ENCODE measurements around the gene SP5. TPM values are rescaled to one million over a fixed set of nuclear protein-coding genes. Genes with fewer than 3 reads are reported as not detected.

The SP5 gene
- total RNA-seq, 2 donors from 2014 or later = 0.78 TPM; not detected in 1

GRCh38 chr2:170689481-170689880 is 25.7 kb upstream of the SP5 start:
- Histone ChIP-seq H3K9me3 (no peaks in the 10 kb centered on the region), H3K36me3 (replicated peaks in 1 of 2; ENCODE audit: insufficient read depth in 1 of 2, low read depth in 2 of 2) (no peaks in the 10 kb centered on the region), H3K27me3 (no peaks in the 10 kb centered on the region), H3K4me1 (no peaks in the 10 kb centered on the region), H3K4me3 (no peak overlapping the region), H3K27ac (no peak overlapping the region)
- ATAC-seq (no peak), DNase-seq (no peak)
- WGBS, 2 donors = 82 to 87% methylated on average over 5 of the region's 5 CpGs
- TF ChIP-seq, protein P1, sequence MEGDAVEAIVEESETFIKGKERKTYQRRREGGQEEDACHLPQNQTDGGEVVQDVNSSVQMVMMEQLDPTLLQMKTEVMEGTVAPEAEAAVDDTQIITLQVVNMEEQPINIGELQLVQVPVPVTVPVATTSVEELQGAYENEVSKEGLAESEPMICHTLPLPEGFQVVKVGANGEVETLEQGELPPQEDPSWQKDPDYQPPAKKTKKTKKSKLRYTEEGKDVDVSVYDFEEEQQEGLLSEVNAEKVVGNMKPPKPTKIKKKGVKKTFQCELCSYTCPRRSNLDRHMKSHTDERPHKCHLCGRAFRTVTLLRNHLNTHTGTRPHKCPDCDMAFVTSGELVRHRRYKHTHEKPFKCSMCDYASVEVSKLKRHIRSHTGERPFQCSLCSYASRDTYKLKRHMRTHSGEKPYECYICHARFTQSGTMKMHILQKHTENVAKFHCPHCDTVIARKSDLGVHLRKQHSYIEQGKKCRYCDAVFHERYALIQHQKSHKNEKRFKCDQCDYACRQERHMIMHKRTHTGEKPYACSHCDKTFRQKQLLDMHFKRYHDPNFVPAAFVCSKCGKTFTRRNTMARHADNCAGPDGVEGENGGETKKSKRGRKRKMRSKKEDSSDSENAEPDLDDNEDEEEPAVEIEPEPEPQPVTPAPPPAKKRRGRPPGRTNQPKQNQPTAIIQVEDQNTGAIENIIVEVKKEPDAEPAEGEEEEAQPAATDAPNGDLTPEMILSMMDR (IDR thresholded peaks at IDR 0.05) = no peak
- TF ChIP-seq POLR2A (IDR thresholded peaks at IDR 0.05) = no peak
- intact Hi-C loops (cut with DNase I) = no loop called here

DNA sequence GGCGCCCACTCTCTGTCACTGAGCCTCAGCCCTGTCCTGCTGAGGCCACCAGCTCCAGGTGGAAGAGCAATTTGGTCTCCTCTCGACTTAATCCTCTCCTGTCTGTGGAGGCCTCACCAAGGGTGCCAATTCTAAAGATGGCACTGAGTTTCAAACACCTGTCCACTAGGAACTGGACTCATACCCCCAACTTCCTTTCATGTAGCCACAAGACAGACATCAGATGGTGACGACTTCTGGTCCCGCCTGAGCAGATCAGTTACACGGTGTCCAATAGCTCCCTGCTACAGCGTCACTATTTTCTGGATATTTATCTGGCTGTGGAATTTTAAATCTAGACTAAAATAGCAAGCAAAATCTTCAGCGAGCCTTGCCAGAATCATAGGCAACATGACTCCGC is 24.5 kb upstream of the SP5 start:
- Histone ChIP-seq H3K27me3 (no peaks in the 10 kb centered on the region), H3K4me3 (no peak overlapping the region), H3K36me3 (replicated peaks in 1 of 2; ENCODE audit: insufficient read depth in 1 of 2, low read depth in 2 of 2) (no peaks in the 10 kb centered on the region), H3K27ac (no peak overlapping the region), H3K4me1 (no peaks in the 10 kb centered on the region), H3K9me3 (no peaks in the 10 kb centered on the region)
- intact Hi-C loops (cut with DNase I) = no loop called here
- no peak for TF ChIP-seq POLR2A (IDR thresholded peaks at IDR 0.05)
- TF ChIP-seq, protein P1 (IDR thresholded peaks at IDR 0.05) = no peak
- DNase-seq (no peak), ATAC-seq (no peak)
- 86 to 88% methylated on average over 8 of the region's 8 CpGs for WGBS, 2 donors

DNA sequence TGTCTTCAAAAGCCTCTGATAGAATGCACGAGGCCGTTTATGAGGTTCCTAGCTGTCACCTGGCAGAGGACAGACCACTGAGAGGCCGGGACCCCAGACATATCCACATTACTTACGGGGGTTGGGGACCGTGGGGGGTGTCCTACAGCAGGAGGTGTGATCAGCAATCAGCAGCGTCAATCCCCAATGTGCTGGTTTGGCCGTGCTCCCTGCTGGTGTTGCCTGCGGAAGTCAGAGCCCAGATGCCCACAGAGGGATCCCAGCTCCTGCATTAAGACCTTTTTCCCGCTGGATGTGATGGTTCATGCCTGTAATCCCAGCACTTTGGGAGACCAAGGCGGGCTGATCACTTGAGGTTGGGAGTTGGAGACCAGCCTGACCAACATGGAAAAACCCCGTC is 20.8 kb upstream of the SP5 start:
- intact Hi-C loops (cut with DNase I) = no loop called here
- peaks cover 4% of the 10 kb centered on the region for H3K4me1 ChIP-seq
- no peak overlapping the region for H3K27ac ChIP-seq
- 79 to 84% methylated on average over 9 to 11 of the region's 11 CpGs for WGBS, 2 donors
- no peak overlapping the region for H3K4me3 ChIP-seq
- H3K36me3 ChIP-seq (replicated peaks in 1 of 2; ENCODE audit: insufficient read depth in 1 of 2, low read depth in 2 of 2) = no peaks in the 10 kb centered on the region
- H3K9me3 ChIP-seq = no peaks in the 10 kb centered on the region
- ATAC-seq = no peak
- DNase-seq = no peak
- no peak for TF ChIP-seq POLR2A (IDR thresholded peaks at IDR 0.05)
- TF ChIP-seq, protein P1 (IDR thresholded peaks at IDR 0.05) = no peak
- H3K27me3 ChIP-seq = no peaks in the 10 kb centered on the region

- Histone ChIP-seq H3K4me3 (no peak overlapping the region), H3K9me3 (no peaks in the 10 kb centered on the region), H3K36me3 (replicated peaks in 1 of 2; ENCODE audit: insufficient read depth in 1 of 2, low read depth in 2 of 2) (no peaks in the 10 kb centered on the region), H3K4me1 (peaks cover 4% of the 10 kb centered on the region), H3K27ac (no peak overlapping the region), H3K27me3 (no peaks in the 10 kb centered on the region)
- 48 to 58% methylated on average over 6 of the region's 6 CpGs for WGBS, 2 donors
- DNase-seq = peak in 2 of 4 donors; percentile 8 to 45
- TF ChIP-seq, protein P1 (IDR thresholded peaks at IDR 0.05) = no peak
- TF ChIP-seq POLR2A (IDR thresholded peaks at IDR 0.05) = no peak
- ATAC-seq = no peak
- intact Hi-C loops (cut with DNase I) = no loop called here
Measured at GRCh38 chr2:170695521-170696410, 19.4 kb upstream of the SP5 start.

- TF ChIP-seq POLR2A (IDR thresholded peaks at IDR 0.05) = no peak
- TF ChIP-seq, protein P1 (IDR thresholded peaks at IDR 0.05) = no peak
- Histone ChIP-seq H3K4me1 (peaks cover 4% of the 10 kb centered on the region), H3K27ac (no peak overlapping the region), H3K4me3 (no peak overlapping the region), H3K9me3 (no peaks in the 10 kb centered on the region), H3K36me3 (replicated peaks in 1 of 2; ENCODE audit: insufficient read depth in 1 of 2, low read depth in 2 of 2) (no peaks in the 10 kb centered on the region), H3K27me3 (no peaks in the 10 kb centered on the region)
- DNase-seq (no peak), ATAC-seq (no peak)
- intact Hi-C loops (cut with DNase I) = no loop called here
- 88 to 92% methylated on average over 3 of the region's 3 CpGs for WGBS, 2 donors
Measured at GRCh38 chr2:170696948-170697347, 18.2 kb upstream of the SP5 start.

All from body of pancreas (tissue), 4 donors.